Epidermal melanocyte (primary cell): ENCODE results near the gene TNNI3K.
A peak's percentile ranks its signal among the peaks of the same experiment; 100 is the strongest.

ENCODE experiments used
- DNase-seq: peaks from one replicate; pipeline ENCODE4 v3.0.0; 2011; ENCODE audit warnings: low spot score; ENCODE audit not compliant: insufficient read length

TNNI3K gene

DNA sequence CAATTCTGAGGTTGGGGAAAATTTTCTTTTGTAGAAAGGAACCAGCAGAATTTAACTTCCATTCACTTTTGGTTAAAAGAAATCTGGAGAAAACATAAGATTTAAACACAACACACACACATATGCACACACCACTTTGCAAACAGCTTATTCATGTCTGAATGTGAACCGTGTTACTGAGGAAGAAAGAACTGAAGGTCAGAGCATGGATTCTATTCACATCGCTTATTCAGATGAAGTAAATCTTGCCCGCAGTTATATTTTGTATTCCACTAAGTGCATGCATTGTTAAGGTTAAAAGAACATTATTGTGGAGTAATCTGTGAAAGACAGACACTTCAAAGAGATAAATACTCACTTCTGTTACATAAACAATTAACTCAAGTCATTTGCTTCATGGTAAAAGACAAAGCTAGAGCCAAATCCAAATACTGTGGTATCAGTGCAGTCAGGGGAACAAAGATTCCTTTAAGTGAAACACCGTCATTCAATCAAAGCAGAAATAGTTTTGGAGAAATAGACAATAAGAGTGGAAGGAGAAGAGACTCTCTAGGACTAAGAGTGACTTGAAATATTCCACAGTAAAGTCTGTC is 195.3 kb downstream of the TNNI3K start:
- no peak for DNase-seq

DNA sequence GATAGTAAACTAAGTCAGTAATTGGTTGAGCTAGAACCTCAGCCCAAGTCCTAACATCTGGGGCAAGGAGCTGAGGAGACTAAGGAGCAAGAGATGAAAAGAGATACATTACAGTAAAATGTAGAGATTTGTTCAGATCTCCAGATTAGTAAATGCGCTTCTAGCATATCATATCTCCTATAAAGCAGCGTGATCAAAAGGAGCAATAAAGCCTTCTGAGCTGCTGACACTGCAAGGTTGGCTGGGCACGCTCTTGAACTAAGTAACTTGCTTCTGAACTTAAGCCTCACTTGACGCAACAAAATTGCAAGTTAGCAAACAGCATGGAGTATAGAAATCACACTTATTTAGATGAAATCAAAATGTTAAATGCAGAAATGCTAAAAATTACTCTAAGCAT is 196.3 kb downstream of the TNNI3K start:
- no peak for DNase-seq

- no peak for DNase-seq
Observed at GRCh38 chr1:74432325-74432724, 197.1 kb downstream of the TNNI3K start.

- no peak for DNase-seq
Observed at GRCh38 chr1:74434321-74434720, 199.1 kb downstream of the TNNI3K start.

DNA sequence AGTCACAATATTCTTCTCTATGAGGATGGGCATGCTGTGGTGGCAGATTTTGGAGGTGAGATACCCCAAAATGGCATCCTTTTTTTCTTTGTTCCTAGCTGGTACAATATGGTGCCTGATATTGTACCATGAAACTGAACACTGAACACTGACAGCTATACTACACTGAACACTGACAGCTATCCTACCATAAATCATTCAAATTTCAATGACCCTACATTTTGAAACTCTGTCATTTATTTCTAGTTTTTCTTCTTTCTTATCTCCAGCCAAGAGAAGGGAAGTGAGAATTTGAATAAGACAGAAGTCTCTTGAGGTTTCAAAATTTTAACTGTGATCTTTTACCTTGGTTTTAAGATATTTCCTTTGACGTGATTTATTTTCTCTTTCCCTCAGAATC is 200.9 kb downstream of the TNNI3K start:
- DNase-seq, result no peak

GRCh38 chr1:74437035-74437434 is 201.8 kb downstream of the TNNI3K start:
- DNase-seq, result no peak

DNA sequence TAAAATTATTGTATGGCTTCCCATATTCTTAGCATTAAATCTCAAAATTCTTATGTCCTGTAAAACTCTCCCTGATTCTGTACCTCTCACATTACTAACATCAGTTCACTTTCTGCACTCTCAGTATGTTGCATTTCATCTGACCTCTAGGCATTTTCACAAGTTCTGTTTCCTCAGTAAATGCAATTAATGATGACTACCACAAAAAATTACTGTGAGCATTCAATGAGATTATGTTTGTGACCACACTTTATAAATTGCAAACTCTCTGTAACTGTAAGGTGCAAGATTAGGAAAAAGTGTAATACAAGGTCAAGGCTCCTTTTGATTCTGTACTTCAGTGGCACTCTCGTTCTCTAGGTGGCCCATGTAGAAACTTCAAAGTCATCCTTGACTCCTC is 216.8 kb downstream of the TNNI3K start:
- DNase-seq, result no peak

DNA sequence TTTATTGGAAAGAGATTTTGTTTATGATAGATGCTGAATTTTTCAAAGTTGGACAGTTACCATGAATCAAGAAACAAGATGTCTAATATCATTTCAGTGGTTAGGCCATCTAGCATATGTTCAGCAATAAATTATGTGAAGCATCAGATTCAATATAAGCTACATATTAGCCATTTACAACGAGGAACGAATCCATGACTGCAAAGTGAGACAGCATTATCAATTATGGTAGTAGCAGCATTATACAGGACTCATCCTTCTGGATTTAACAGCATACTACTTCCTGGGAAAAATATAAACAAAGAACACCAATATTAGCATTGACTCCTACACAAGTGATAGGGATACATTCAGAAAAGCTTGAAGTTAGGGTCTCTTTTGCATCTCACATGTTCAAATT is 218.1 kb downstream of the TNNI3K start:
- DNase-seq, result no peak

DNA sequence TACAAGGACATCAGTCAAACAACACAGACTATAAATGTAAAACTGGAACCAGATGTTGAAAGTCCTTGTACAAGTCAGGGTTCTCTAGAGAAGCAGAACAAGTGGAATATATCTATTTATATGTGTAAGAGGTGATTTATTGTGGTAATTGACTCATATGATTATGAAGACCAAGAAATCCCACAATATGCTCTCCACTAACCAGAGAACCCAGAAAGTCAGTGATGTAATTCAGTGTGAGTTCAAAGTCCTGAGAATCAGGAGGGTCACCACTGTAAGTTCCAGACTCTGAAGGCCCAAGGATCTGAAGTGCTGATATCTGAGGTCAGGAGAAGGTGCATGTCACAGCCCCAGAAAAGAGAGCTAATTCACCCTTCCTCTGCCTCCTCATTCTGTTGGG is 220.2 kb downstream of the TNNI3K start:
- no peak for DNase-seq

- DNase-seq, result no peak
Observed at GRCh38 chr1:74457253-74457652, 222.1 kb downstream of the TNNI3K start.

DNA sequence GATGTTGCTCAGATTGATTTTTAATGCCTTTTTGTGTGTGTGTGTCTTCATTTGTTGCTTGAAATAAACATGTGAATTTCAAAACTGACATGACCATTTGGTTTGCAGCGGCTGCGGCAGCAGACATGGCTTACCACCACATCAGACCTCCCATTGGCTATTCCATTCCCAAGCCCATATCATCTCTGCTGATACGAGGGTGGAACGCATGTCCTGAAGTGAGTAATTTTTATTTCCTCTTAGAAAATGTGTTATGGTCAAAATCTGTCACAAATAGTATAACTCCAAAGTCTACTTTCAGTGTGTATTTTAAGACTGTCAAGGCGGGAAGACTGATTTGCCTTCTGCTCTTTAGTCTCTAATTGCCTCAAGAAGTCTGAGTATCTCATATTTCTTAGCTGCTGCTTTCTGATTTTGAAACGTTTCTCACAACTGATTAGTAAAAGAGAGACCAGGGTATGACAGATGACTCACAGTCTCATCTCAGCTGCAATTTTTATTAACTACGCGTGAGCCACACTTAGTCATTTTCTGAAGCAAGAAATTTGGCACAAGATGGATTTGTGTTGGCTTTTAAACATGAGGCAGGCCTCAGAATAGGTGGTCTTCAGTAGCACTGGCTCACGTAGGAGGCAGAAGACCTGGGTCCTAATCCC is 228.3 kb downstream of the TNNI3K start:
- DNase-seq, result no peak

DNA sequence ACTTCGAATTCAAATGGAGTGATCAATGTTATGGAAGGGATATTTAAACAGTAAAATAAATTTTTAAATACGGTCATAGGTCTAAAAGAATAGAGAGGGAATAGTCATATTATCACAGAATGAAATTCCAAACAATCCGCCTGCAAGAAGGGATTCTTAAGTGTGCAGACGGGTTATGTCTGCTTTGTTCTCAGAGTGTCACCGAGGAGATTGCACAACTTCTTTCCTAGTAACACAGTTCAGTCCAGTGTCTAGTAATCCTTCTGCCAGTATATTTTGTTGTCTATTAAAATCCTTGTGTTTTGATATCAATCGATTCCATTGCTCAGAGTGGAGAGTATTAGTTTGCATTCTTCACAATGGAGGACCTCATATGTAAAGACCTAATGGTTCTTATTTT is 228.8 kb downstream of the TNNI3K start:
- no peak for DNase-seq

DNA sequence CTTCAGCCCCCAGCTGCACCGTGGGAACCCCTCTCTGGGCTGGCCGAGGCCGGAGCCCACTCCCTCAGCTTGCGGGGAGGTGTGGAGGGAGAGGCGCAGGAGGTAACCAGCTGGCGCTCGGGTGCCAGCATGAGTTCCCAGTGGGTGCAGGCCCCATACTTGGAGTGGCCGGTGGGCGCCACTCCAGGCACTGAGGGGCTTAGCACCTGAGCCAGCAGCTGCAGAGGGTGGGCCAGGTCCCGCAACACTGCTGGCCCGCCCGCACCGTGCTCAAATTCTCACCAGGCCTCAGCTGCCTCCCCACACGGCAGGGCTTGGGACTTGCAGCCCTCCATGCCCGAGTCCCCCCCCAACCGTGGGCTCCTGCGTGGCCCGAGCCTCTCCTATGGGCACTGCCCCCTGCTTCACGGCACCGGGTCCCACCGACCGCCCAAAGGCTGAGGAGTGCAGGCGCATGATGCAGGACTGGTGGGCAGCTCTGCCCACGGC is 230.1 kb downstream of the TNNI3K start:
- DNase-seq, result no peak

DNA sequence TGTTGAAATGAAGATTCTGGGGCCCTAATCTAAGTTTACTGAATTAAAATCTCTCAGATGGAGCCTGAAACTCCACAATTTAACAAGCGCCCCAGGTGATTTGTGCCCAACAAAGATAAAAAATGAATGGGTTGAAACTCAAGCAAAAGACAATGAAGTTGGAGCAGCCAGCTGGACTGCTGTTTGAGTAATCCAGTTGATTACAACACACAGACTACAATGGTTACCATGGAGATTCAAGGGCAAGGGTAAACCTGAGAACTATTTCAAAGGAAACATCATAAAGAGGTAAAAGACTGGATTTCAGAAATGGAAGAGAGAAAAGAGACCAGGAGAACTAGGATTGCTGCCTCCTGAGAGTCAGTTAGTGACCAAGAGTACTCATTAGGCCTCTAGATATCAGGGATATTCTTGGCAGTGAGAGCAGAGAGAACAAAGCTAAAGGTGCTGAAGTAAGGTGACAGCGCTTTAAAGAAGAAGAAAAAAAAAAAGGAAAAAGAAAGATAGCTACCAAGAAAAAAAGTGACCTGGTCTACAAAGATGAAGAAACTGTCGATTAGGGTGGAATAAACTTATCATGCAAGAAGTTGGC is 232.7 kb downstream of the TNNI3K start:
- no peak for DNase-seq

- DNase-seq, result peak; percentile 58
Observed at GRCh38 chr1:74468982-74469603, 233.9 kb downstream of the TNNI3K start.

DNA sequence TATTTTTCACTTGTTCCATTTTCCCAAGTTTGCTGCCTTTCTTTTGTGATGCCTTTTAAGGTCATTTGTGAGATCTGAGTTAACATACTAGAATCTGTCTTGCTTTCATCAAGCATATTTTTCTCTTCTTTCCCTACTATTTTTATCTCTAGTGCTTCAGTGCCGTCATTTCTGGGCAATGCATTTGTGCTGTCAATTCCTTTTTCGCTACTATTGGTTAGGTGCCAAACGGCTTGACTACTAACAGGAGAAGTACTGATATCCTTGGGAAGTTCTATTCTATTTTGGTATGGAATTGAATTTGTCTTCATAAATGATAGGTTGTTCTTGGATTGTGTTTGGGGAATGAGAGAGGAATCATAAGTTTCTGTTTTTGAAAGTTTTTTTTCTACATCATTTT is 235.1 kb downstream of the TNNI3K start:
- no peak for DNase-seq

- DNase-seq, result no peak
Observed at GRCh38 chr1:74470936-74471335, 235.7 kb downstream of the TNNI3K start.

- no peak for DNase-seq
Observed at GRCh38 chr1:74471470-74471869, 236.3 kb downstream of the TNNI3K start.

DNA sequence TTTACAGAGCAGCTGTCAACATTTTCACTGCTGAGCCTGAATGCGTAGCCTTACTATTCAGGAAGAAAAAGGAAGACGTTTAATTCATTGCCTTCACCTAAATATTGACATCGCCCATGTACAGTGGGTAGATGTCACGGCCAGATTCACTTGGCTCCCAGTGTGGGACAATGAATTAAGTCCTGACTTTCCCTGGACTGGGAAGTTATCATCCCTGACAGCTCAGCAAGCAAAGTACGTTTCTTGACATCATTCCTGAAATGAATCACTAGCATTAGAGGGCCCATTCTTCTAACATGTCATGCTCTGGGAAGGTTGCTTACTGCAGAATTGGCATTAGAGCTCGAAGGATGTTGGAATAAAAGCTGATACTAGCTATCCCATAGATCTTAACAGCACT is 239.4 kb downstream of the TNNI3K start:
- no peak for DNase-seq

DNA sequence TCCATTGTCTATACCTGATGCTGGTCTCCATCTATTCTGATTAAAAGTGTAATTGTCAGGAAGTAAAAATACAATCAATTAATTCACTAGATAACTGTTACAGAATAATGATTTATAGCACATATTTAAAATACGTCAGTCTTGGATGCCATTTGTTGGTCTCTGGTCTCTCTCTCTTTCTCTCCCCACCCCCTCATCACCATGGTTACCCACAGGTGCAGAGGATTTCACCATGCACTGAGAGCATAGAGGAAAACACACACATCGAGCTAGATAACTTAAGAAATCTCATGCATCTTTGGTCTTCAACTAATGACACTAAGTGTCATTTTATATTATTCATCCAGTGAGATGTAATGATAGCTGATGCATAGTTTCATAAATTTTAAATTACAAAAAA is 243.8 kb downstream of the TNNI3K start:
- no peak for DNase-seq

DNA sequence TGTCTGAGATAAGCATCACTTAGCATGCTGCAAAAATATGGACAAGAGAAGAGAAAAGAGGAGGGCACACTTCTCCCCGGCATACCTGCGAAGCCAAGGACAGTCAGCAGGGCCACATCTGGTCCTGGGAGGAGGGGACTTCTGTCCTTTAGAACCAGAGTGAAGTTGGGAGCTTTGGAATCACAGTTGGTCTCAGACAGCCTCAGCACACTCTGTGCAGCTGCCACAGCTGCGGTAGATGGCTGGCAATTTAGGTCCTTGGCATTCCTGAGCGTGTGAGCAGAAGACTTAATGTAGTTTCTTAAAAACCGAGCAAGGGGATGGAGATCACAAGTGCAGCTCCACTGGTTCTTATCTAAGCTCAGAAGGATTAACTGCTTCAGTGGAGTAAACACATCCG is 244.9 kb downstream of the TNNI3K start:
- DNase-seq, result no peak

DNA sequence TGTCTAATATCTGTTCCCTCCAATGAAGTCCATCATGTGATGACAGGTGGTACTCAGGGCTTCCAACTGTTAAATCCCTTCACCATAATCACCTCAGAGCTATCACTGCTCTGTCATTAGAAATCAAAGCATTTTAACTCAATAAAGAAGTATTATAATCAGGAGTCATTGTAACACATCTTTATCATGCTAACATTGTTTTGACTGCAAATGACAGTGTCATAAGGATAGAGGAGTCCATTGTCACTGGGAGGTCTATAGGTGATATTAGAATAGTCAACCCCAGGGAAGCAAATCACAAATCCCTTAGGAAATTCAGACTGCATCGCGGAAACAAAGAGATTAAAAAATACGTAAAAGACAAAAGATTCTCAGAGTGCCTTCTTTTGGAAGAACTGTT is 246.4 kb downstream of the TNNI3K start:
- no peak for DNase-seq

DNA sequence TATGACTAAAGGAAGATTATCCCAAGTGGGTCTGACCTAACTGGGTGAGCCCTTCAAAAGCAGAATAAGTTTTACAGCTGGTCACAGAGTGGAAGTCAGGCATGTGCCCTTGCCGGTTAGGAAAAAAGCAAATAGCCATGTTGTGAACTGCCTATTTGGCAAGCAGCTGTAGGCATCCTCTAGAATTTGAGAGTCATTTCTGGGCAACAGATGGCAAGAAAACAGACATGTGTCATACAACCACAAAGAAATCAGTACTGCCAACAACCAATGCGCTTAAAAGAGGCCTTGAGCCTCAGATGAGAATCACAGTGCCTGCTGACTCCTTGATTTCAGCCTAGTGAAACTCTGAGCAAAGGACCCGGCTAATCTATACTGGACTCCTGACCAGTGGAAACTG is 250.4 kb downstream of the TNNI3K start:
- no peak for DNase-seq
